Prostate gland (tissue), 2 donors: ENCODE data around the gene IL24. TPM values are rescaled to one million over a fixed set of nuclear protein-coding genes. Genes with fewer than 3 reads are reported as not detected.

Source experiments
- DNase-seq: peaks from one replicate; pipeline ENCODE4 v3.0.0-alpha.2; 2019; ENCODE audit warnings: low spot score
- H3K27ac ChIP-seq, 2 donors: fragments of 200-600 bp; sonication (generic); 2 replicates each; pipeline ENCODE4 v1.5.1; 2017 to 2019
- H3K27me3 ChIP-seq: fragments of 200-600 bp; sonication (generic); replicated peaks from 2 replicates; pipeline ENCODE4 v1.5.1; 2019; ENCODE audit not compliant: insufficient read depth
- H3K36me3 ChIP-seq, 2 donors: fragments of 200-600 bp; sonication (generic); 1 replicate in 1 of 2; 2 replicates in 1 of 2; pipeline versions ENCODE4 v1.5.1 to v1.8.1; 2017 to 2019
- H3K4me1 ChIP-seq: fragments of 200-600 bp; sonication (generic); replicated peaks from 2 replicates; pipeline ENCODE4 v1.5.1; 2019
- H3K4me3 ChIP-seq, 2 donors: fragments of 200-600 bp; sonication (generic); 2 replicates each; pipeline ENCODE4 v1.5.1; 2017 to 2019
- H3K9me3 ChIP-seq: fragments of 200-600 bp; sonication (generic); 2 replicates; pipeline ENCODE4 v1.5.1; 2017
- POLR2A ChIP-seq: fragments of 450-650 bp; IDR thresholded peaks from one replicate; pipeline ENCODE4 v1.6.1; 2016; ENCODE audit warnings: antibody characterized with exemption, mild to moderate bottlenecking
- POLR2AphosphoS5 ChIP-seq: sonication (generic); formaldehyde crosslinking; IDR thresholded peaks from one replicate; pipeline ENCODE4 v1.6.1; 2017; ENCODE audit warnings: antibody characterized with exemption
- WGBS: methylation state at CpG from one replicate; pipeline ENCODE4 v1.1.5; 2018; 5-methylcytosine and 5-hydroxymethylcytosine counted together
- intact Hi-C: fragments of 100-400 bp; cut with DNase I; formaldehyde crosslinking; loops from one replicate; pipeline ENCODE4 v1.14.2; 2022
- total RNA-seq, 2 donors: library from RNA; depleted of rRNA; stranded (reverse); fragments of >200 nt; gene quantifications; one replicate each; pipeline ENCODE4 v1.1.0, GENCODE V29; 2016
- TF ChIP-seq, protein P1 (sequence below), 4 experiments: fragments of 200-600 bp in 2 of 4; fragments of 450-650 bp in 2 of 4; sonication (generic) in 2 of 4; IDR thresholded peaks; 1 replicate in 3 of 4; 2 replicates in 1 of 4; pipeline ENCODE4 v1.5.1; 2016 to 2019; ENCODE audit warnings: antibody characterized with exemption in 4 of 4, mild to moderate bottlenecking in 2 of 4, moderate library complexity in 2 of 4

IL24 gene
- total RNA-seq, 2 donors from 2014 or later, result not detected

DNA sequence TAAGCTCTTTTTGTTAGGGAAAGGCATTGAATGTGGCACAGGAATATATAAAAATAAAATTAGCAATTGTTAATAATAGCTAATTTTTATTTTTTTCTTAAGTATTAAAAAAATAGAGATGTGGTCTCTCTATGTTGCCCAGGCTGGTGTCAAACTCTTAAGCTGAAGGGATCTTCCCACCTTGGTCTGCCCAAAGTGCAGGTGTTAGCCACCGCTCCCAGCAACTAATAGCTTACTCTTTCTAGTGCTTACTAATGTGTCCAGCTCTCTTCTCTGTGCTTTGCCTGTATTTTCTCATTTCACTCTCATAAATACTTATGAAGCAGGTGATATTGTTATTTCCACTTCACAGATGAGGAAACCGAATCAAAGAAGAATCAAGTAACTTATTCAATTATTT is 13.4 kb upstream of the IL24 start:
- no peaks in the 10 kb centered on the region for H3K9me3 ChIP-seq
- WGBS, result 94% methylated on average over 2 of the region's 2 CpGs

DNA sequence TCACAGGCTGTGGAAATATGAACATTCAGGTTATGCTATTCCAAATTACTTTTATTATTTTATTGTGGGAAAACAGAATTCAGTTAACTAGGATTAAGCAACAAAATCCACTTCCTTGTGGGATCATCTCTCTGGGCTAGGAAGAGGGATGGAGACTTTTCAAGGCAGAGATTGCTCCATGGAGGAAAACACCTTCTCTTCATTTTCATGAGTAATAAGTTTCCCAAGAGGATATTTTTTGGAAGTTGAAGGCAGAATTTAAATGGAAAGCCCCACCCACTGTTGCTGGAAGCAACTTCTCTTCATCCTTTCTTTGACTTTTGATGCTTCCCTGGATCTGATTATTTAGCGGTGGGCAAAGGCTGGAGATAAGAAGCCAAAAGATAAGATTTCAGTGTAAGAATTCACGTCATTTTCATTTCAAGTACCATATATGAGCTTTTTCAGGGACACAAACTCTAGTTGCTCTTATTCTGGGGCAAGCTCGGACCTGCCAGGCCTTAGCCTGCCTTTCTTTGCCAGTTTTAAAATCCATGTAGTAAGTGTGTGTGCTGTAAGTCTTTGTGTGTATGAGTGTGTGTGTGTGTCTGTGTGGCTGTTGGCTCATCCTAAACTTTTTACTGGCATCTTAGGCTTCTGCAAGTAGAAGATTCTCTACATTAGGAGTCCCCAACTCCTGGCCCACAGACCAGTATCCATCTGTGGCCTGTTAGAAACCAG is 11.7 kb upstream of the IL24 start:
- DNase-seq, result no peak
- no peaks in the 10 kb centered on the region for H3K36me3 ChIP-seq
- TF ChIP-seq, protein P1, sequence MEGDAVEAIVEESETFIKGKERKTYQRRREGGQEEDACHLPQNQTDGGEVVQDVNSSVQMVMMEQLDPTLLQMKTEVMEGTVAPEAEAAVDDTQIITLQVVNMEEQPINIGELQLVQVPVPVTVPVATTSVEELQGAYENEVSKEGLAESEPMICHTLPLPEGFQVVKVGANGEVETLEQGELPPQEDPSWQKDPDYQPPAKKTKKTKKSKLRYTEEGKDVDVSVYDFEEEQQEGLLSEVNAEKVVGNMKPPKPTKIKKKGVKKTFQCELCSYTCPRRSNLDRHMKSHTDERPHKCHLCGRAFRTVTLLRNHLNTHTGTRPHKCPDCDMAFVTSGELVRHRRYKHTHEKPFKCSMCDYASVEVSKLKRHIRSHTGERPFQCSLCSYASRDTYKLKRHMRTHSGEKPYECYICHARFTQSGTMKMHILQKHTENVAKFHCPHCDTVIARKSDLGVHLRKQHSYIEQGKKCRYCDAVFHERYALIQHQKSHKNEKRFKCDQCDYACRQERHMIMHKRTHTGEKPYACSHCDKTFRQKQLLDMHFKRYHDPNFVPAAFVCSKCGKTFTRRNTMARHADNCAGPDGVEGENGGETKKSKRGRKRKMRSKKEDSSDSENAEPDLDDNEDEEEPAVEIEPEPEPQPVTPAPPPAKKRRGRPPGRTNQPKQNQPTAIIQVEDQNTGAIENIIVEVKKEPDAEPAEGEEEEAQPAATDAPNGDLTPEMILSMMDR (IDR thresholded peaks at IDR 0.05), result no peak
- TF ChIP-seq POLR2AphosphoS5 (no peak), POLR2A (no peak)
- intact Hi-C loops, result no loop called here
- no peaks in the 10 kb centered on the region for H3K9me3 ChIP-seq
- no peaks in the 10 kb centered on the region for H3K27me3 ChIP-seq
- 45% methylated on average over 3 of the region's 3 CpGs for WGBS
- no peak overlapping the region for H3K27ac ChIP-seq
- no peak overlapping the region for H3K4me3 ChIP-seq
- H3K4me1 ChIP-seq, result no peaks in the 10 kb centered on the region

More for the DNA sequence above, 13.4 kb upstream of the IL24 start:
- Histone ChIP-seq H3K4me3 (no peak overlapping the region), H3K27ac (no peak overlapping the region), H3K27me3 (no peaks in the 10 kb centered on the region), H3K4me1 (no peaks in the 10 kb centered on the region), H3K36me3 (no peaks in the 10 kb centered on the region)
- intact Hi-C loops, result no loop called here
- TF ChIP-seq POLR2AphosphoS5 (no peak), POLR2A (no peak)
- TF ChIP-seq, protein P1 (IDR thresholded peaks at IDR 0.05), result no peak
- DNase-seq, result no peak

GRCh38 chr1:206886831-206887230 is 10.4 kb upstream of the IL24 start:
- TF ChIP-seq POLR2AphosphoS5, result no peak
- TF ChIP-seq, protein P1 (IDR thresholded peaks at IDR 0.05), result no peak
- TF ChIP-seq POLR2A, result no peak
- Histone ChIP-seq H3K27me3 (no peaks in the 10 kb centered on the region), H3K4me1 (no peaks in the 10 kb centered on the region), H3K9me3 (no peaks in the 10 kb centered on the region), H3K27ac (no peak overlapping the region), H3K4me3 (no peak overlapping the region), H3K36me3 (no peaks in the 10 kb centered on the region)
- WGBS, result 100% methylated on average over 1 of the region's 1 CpG
- no peak for DNase-seq
- intact Hi-C loops, result no loop called here

- DNase-seq, result no peak
- Histone ChIP-seq H3K4me3 (no peak overlapping the region), H3K36me3 (no peaks in the 10 kb centered on the region), H3K9me3 (no peaks in the 10 kb centered on the region), H3K27me3 (no peaks in the 10 kb centered on the region), H3K4me1 (no peaks in the 10 kb centered on the region), H3K27ac (no peak overlapping the region)
- 59% methylated on average over 4 of the region's 4 CpGs for WGBS
- intact Hi-C loops, result no loop called here
- TF ChIP-seq, protein P1 (IDR thresholded peaks at IDR 0.05), result no peak
- TF ChIP-seq POLR2AphosphoS5 (no peak), POLR2A (no peak)
These were observed 9.5 kb upstream of the IL24 start for GRCh38 chr1:206887701-206888100.
